Measurements from ENCODE around the gene BRF1.

GRCh38 chr14:105301103-105301914, 508 bp upstream of the BRF1 start:
- no peak for TF ChIP-seq NBN (conservative IDR thresholded peaks at IDR 0.05)
- no peak for TF ChIP-seq YY1 (IDR thresholded peaks at IDR 0.05; ENCODE audit: insufficient read depth, insufficient replicate concordance, low read depth, low read length)
- TF ChIP-seq ZNF558 (CRISPR knock-in tag; IDR thresholded peaks at IDR 0.05; ENCODE audit: borderline replicate concordance): no peak
- TF ChIP-seq BCLAF1 (IDR thresholded peaks at IDR 0.05): no peak
- TF ChIP-seq ZC3H13 (CRISPR knock-in tag; IDR thresholded peaks at IDR 0.05): no peak
- TF ChIP-seq IKZF4 (CRISPR knock-in tag; IDR thresholded peaks at IDR 0.05; ENCODE audit: borderline replicate concordance, low read depth, not compliant biosample characterization): no peak
- no peak for TF ChIP-seq KMT2A (CRISPR knock-in tag; IDR thresholded peaks at IDR 0.05)

All from HepG2 (cell line).